ENCODE measurements around the gene CEACAM8.

CEACAM8 gene

DNA sequence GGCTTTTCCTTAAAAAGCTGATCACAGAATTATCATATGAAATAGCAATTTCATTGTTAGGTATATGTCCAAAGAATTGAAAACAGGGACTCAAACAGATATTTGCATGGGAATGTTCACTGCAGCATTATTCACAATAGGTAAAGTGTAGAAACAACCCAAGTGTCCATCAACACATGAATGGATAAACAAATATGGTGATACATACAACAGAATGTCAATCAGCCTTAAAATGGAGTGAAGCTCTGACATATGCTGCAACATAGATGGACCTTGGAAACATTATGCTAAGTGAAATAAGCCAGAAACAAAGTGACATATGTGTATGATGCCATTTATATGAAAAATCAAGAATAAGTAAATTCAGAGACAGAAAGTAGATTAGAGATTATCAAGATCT lies 60.3 kb downstream of the CEACAM8 start:
- TF ChIP-seq EZH2phosphoT487 (IDR thresholded peaks at IDR 0.05; ENCODE audit: low read length) (no peak), CTCF (IDR thresholded peaks at IDR 0.05; ENCODE audit: low read length) (no peak), EZH2 (optimal IDR thresholded peaks at IDR 0.05; ENCODE audit: low read depth, low read length) (no peak)

GRCh38 chr19:42532891-42533290 lies 61.8 kb downstream of the CEACAM8 start:
- H3K36me3 ChIP-seq (replicated peaks; ENCODE audit: insufficient read depth, low read length): no peaks in the 10 kb centered on the region
- no peak overlapping the region for H2AFZ ChIP-seq (ENCODE audit: low read length)
- no peaks in the 10 kb centered on the region for H3K79me2 ChIP-seq (ENCODE audit: low read length)
- H3K27me3 ChIP-seq (replicated peaks; ENCODE audit: insufficient read depth, low read length): 0 out of 2 replicates have a peak, but pooled peaks cover 4% of the 10 kb centered on the region
- H3K9me2 ChIP-seq (replicated peaks; ENCODE audit: insufficient read depth, low read length): no peaks in the 10 kb centered on the region
- H3K27ac ChIP-seq (ENCODE audit: low read length): no peak overlapping the region
- no peak for TF ChIP-seq CTCF (IDR thresholded peaks at IDR 0.05; ENCODE audit: low read length)
- no peak for TF ChIP-seq EZH2 (optimal IDR thresholded peaks at IDR 0.05; ENCODE audit: low read depth, low read length)
- no peak for TF ChIP-seq EZH2phosphoT487 (IDR thresholded peaks at IDR 0.05; ENCODE audit: low read length)
- H3K9ac ChIP-seq (ENCODE audit: low read length): no peak overlapping the region
- no peaks in the 10 kb centered on the region for H4K20me1 ChIP-seq (ENCODE audit: insufficient read depth, low read length)
- DNase-seq: no peak
- H3F3A ChIP-seq (ENCODE audit: insufficient read depth, low read length): no peaks in the 10 kb centered on the region
- H3K4me2 ChIP-seq (ENCODE audit: low read depth, low read length): no peak overlapping the region
- H3K4me1 ChIP-seq (ENCODE audit: low read length): peaks cover 13% of the 10 kb centered on the region
- H3K4me3 ChIP-seq (ENCODE audit: low read length): no peak overlapping the region
- H3K9me3 ChIP-seq (replicated peaks; ENCODE audit: insufficient read depth, low read length): no peaks in the 10 kb centered on the region

More for the DNA sequence above, 60.3 kb downstream of the CEACAM8 start:
- Histone ChIP-seq H4K20me1 (ENCODE audit: insufficient read depth, low read length) (no peaks in the 10 kb centered on the region), H3K36me3 (replicated peaks; ENCODE audit: insufficient read depth, low read length) (no peaks in the 10 kb centered on the region), H3K9ac (ENCODE audit: low read length) (no peak overlapping the region), H3K27ac (ENCODE audit: low read length) (no peak overlapping the region), H3K79me2 (ENCODE audit: low read length) (no peaks in the 10 kb centered on the region), H3K4me2 (ENCODE audit: low read depth, low read length) (no peak overlapping the region), H3K4me3 (ENCODE audit: low read length) (no peak overlapping the region), H2AFZ (ENCODE audit: low read length) (no peak overlapping the region), H3K9me3 (replicated peaks; ENCODE audit: insufficient read depth, low read length) (no peaks in the 10 kb centered on the region), H3K4me1 (ENCODE audit: low read length) (no peaks in the 10 kb centered on the region), H3F3A (ENCODE audit: insufficient read depth, low read length) (no peaks in the 10 kb centered on the region), H3K9me2 (replicated peaks; ENCODE audit: insufficient read depth, low read length) (no peaks in the 10 kb centered on the region), H3K27me3 (replicated peaks; ENCODE audit: insufficient read depth, low read length) (0 out of 2 replicates have a peak, but pooled peaks cover 4% of the 10 kb centered on the region)
- DNase-seq: no peak

DNA sequence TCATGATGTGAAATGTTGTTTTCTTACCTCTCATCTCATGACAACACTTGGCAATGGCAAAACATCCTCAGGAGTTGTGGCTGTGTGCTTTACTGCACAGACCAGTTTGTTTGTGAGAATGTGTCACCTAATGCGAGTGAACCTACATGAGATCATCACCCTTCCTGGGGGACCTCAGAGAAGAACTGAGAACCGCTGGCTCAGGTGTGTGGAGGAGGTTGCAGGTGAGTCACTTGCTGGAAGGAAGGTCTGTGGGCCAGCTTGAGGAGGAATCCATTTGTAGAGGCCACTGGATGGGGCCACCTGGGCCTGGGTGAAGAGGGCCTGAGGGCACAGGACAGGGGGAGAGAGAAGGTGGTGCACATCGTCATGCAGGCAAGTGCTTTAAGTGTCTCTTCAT lies 63.4 kb downstream of the CEACAM8 start:
- Histone ChIP-seq H3K27me3 (replicated peaks; ENCODE audit: insufficient read depth, low read length) (0 out of 2 replicates have a peak, but pooled peaks cover 4% of the 10 kb centered on the region), H3K79me2 (ENCODE audit: low read length) (no peaks in the 10 kb centered on the region), H3K9me2 (replicated peaks; ENCODE audit: insufficient read depth, low read length) (no peaks in the 10 kb centered on the region), H3K36me3 (replicated peaks; ENCODE audit: insufficient read depth, low read length) (no peaks in the 10 kb centered on the region), H3K4me3 (ENCODE audit: low read length) (no peak overlapping the region), H2AFZ (ENCODE audit: low read length) (no peak overlapping the region), H3K9ac (ENCODE audit: low read length) (no peak overlapping the region), H3K9me3 (replicated peaks; ENCODE audit: insufficient read depth, low read length) (no peaks in the 10 kb centered on the region), H3K27ac (ENCODE audit: low read length) (no peak overlapping the region), H3K4me2 (ENCODE audit: low read depth, low read length) (no peak overlapping the region), H3F3A (ENCODE audit: insufficient read depth, low read length) (no peaks in the 10 kb centered on the region), H3K4me1 (ENCODE audit: low read length) (peaks cover 13% of the 10 kb centered on the region), H4K20me1 (ENCODE audit: insufficient read depth, low read length) (no peaks in the 10 kb centered on the region)
- DNase-seq: no peak
- TF ChIP-seq CTCF (IDR thresholded peaks at IDR 0.05; ENCODE audit: low read length) (no peak), EZH2 (optimal IDR thresholded peaks at IDR 0.05; ENCODE audit: low read depth, low read length) (no peak), EZH2phosphoT487 (IDR thresholded peaks at IDR 0.05; ENCODE audit: low read length) (no peak)
